ENCODE results near the gene GRIA2. TPM values are rescaled to one million over a fixed set of nuclear protein-coding genes. Genes with fewer than 3 reads are reported as not detected.

Gene GRIA2
- total RNA-seq, 1 donor from 2014 or later: not detected

- DNase-seq: no peak
- intact Hi-C loops (cut with micrococcal nuclease): no loop called here
Observed at GRCh38 chr4:157327666-157328065, 107.1 kb downstream of the GRIA2 start.

DNA sequence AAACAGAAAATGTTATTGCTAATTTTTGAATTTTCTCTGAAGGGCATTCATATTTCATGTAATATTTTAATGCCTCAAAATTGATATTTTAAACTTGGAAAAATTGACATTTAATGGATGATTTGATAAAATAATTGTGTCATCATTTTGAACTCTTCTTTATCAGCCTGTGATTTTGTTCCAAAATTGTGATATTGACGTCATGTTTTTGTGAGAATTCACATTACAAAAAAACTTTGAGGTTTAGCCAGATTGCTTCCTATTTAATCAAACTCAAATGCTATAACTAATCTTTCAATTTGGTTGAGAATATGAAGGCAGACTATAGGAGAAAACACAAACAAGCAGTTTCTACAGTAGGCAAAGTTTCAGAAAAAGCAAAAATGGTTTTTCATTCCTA is 137.4 kb downstream of the GRIA2 start:
- no peak for ATAC-seq
- no peak for DNase-seq
- intact Hi-C loops (cut with micrococcal nuclease): no loop called here

More at GRCh38 chr4:157327666-157328065, 107.1 kb downstream of the GRIA2 start:
- ATAC-seq: no peak

DNA sequence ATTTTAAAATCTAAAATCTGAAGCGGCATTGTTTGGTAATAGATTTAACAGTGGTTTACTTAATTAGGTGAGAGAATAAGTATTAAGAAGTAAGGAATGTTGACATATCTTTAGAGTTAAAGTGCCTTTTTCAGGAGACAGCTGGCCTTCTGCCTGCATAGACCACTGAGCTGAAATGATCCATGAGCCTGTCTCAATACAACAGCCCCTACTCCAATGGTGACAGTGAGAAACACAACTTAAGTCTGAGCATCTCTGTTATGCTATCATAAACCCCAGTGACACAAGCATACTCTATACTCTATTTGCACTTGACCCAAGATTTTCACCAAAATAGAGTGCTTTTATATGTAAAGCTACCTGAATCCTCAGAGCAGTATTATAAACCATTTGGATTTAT is 137.9 kb downstream of the GRIA2 start:
- intact Hi-C loops (cut with micrococcal nuclease): no loop called here
- ATAC-seq (no peak), DNase-seq (no peak)

DNA sequence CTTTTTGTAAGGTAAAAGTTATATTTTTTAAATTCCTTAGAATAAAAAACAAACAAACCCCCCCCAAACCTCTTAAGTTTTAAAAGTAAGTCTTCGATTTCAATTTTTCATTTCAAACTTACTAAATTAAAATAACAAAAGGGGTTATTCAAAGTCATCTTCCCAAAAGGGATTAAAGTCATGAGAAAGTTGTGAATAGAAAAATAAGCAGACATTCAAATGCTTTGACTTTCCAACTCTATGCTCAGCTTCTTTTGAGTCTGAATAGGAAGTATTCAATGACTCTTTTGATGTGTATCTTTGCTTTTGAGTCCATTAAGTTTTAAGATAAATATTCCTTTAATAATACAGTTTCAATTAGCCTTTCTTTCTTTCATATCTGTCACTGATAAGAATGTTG is 138.3 kb downstream of the GRIA2 start:
- intact Hi-C loops (cut with micrococcal nuclease): no loop called here
- no peak for DNase-seq
- ATAC-seq: no peak

DNA sequence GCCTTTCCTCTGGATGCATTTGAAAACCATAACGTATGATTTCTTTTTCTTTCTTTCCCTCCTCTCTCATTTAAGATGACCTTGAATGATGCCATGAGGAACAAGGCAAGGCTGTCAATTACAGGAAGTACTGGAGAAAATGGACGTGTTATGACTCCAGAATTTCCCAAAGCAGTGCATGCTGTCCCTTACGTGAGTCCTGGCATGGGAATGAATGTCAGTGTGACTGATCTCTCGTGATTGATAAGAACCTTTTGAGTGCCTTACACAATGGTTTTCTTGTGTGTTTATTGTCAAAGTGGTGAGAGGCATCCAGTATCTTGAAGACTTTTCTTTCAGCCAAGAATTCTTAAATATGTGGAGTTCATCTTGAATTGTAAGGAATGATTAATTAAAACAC is 142.8 kb downstream of the GRIA2 start:
- DNase-seq (no peak), ATAC-seq (no peak)
- intact Hi-C loops (cut with micrococcal nuclease): no loop called here

GRCh38 chr4:157372154-157372553 is 151.6 kb downstream of the GRIA2 start:
- ATAC-seq (no peak), DNase-seq (no peak)
- intact Hi-C loops (cut with micrococcal nuclease): no loop called here

- ATAC-seq (no peak), DNase-seq (no peak)
- intact Hi-C loops (cut with micrococcal nuclease): no loop called here
Observed at GRCh38 chr4:157372567-157372966, 152.0 kb downstream of the GRIA2 start.

- DNase-seq (no peak), ATAC-seq (no peak)
- intact Hi-C loops (cut with micrococcal nuclease): no loop called here
Observed at GRCh38 chr4:157389741-157390140, 169.2 kb downstream of the GRIA2 start.

GRCh38 chr4:157405070-157405469 is 184.5 kb downstream of the GRIA2 start:
- ATAC-seq: no peak
- no peak for DNase-seq
- intact Hi-C loops (cut with micrococcal nuclease): no loop called here

Other genes with a start within 250 kb of the GRIA2 start
- 12.8 TPM for gene PDGFC, start 248.9 kb upstream of the GRIA2 start, total RNA-seq
- gene GLRB, start 144.6 kb upstream of the GRIA2 start, total RNA-seq: 11.2 TPM